ENCODE results near the gene C1orf116. TPM values are rescaled to one million over a fixed set of nuclear protein-coding genes. Genes with fewer than 3 reads are reported as not detected.

The C1orf116 gene
- polyA plus RNA-seq, 2 of the 4 experiments (the other 2 are of a cell fraction) = 2.0 to 3.2 TPM

- TF ChIP-seq ATOH8 (CRISPR knock-in tag; IDR thresholded peaks at IDR 0.05; ENCODE audit: low read depth) (peak; percentile 52; the same call in 1 of the 2 replicates), HOXA7 (CRISPR knock-in tag; IDR thresholded peaks at IDR 0.05) (0 out of 2 replicates have a peak, but pooled peaks have one; percentile 34), SMC3 (IDR thresholded peaks at IDR 0.05) (no peak), CBX8 (IDR thresholded peaks at IDR 0.05) (no peak), RNF2 (IDR thresholded peaks at IDR 0.05; ENCODE audit: borderline replicate concordance, low read depth) (no peak), CEBPB (IDR thresholded peaks at IDR 0.05) (peak in 1 of 2 experiments; percentile 27; a peak in 1 of 4 replicates)
Observed at GRCh38 chr1:207025146-207025880, 7.2 kb downstream of the C1orf116 start (continued).

GRCh38 chr1:207024202-207025145 lies 8.1 kb downstream of the C1orf116 start:
- WGBS (ENCODE audit: missing lambda C conversion rate) = 77% methylated on average over 13 of the region's 18 CpGs
- no peak for ATAC-seq
- Histone ChIP-seq H3K9me3 (no peaks in the 10 kb centered on the region), H3K4me1 (peaks cover 96% of the 10 kb centered on the region), H3K4me2 (peak overlapping the region; percentile 77), H3K4me3 (no peak overlapping the region), H3K27ac (peak overlapping the region; percentile 86 to 89)
- DNase-seq (ENCODE audit: low read depth in 1 of 2, low spot score in 1 of 2) = no peak
- ChIA-PET POLR2A (interaction anchor here (1.0 to 1.5 kb wide), 2 partner anchors 17 to 29 kb away, joined by 4 to 8 read pairs; partner anchors contain the start of gene PFKFB2), CTCF (interaction anchor here (1.1 to 2.6 kb wide), 11 partner anchors 8 to 322 kb away, joined by 3 to 12 read pairs (median 4); partner anchors contain the start of gene C1orf116)
- FAIRE-seq = no peak
- TF ChIP-seq CTCF (IDR thresholded peaks at IDR 0.05) = no peak
- TF ChIP-seq PHF8 (IDR thresholded peaks at IDR 0.05; ENCODE audit: borderline replicate concordance, low read depth) = no peak
- TF ChIP-seq EHMT2 (IDR thresholded peaks at IDR 0.05; ENCODE audit: low read depth) = no peak
- no peak for TF ChIP-seq TFCP2L1 (CRISPR knock-in tag; IDR thresholded peaks at IDR 0.05)
- TF ChIP-seq JUN (IDR thresholded peaks at IDR 0.05) = no peak
- no peak for TF ChIP-seq GATA3 (IDR thresholded peaks at IDR 0.05; ENCODE audit: borderline replicate concordance)
- no peak for TF ChIP-seq ELK1 (IDR thresholded peaks at IDR 0.05; ENCODE audit: low read depth, low read length)
- TF ChIP-seq EP300 (IDR thresholded peaks at IDR 0.05) = no peak
- TF ChIP-seq MYC (IDR thresholded peaks at IDR 0.05; ENCODE audit: borderline replicate concordance, low read length) = no peak
- no peak for TF ChIP-seq NR3C1 (IDR thresholded peaks at IDR 0.05)
- no peak for TF ChIP-seq ESRRA (IDR thresholded peaks at IDR 0.05; ENCODE audit: borderline replicate concordance, low read length)
- TF ChIP-seq HMGXB4 (CRISPR knock-in tag; IDR thresholded peaks at IDR 0.05; ENCODE audit: borderline replicate concordance) = no peak
- TF ChIP-seq FOSB (CRISPR knock-in tag; IDR thresholded peaks at IDR 0.05) = no peak
- TF ChIP-seq BHLHE40 (IDR thresholded peaks at IDR 0.05; ENCODE audit: low read depth, low read length) = no peak
- TF ChIP-seq HOXB13 (CRISPR knock-in tag; IDR thresholded peaks at IDR 0.05; ENCODE audit: low read depth) = no peak
- TF ChIP-seq KDM5A (IDR thresholded peaks at IDR 0.05) = no peak
- no peak for TF ChIP-seq JUNB (IDR thresholded peaks at IDR 0.05)
- no peak for TF ChIP-seq HOXB5 (CRISPR knock-in tag; IDR thresholded peaks at IDR 0.05)
- TF ChIP-seq HOXA7 (CRISPR knock-in tag; IDR thresholded peaks at IDR 0.05) = no peak
- no peak for TF ChIP-seq NPAS2 (CRISPR knock-in tag; IDR thresholded peaks at IDR 0.05; ENCODE audit: borderline replicate concordance)

Data from A549 (cell line).